Naive thymus-derived CD4-positive, alpha-beta T cell (primary cell): ENCODE measurements around the gene SORCS2. TPM values are rescaled to one million over a fixed set of nuclear protein-coding genes. Genes with fewer than 3 reads are reported as not detected.
A peak's percentile ranks its signal among the peaks of the same experiment; 100 is the strongest.

Experiments
- ATAC-seq: fragments of 150-1000 bp; cut with Tn5 transposase; 2 replicates; pipeline ENCODE4 v1.10.0; 2021; ENCODE audit warnings: mild to moderate bottlenecking, moderate library complexity
- CTCF ChIA-PET: fragments of 350-600 bp; sonication (Branson Sonifier 250); formaldehyde crosslinking; loops from one replicate; lab custom pipeline; 2021; ENCODE audit warnings: antibody characterized with exemption; lab: Charles Lee
- POLR2A ChIA-PET: fragments of 350-600 bp; sonication (Branson Sonifier 250); formaldehyde crosslinking; loops from one replicate; lab custom pipeline; 2021; ENCODE audit warnings: antibody characterized with exemption, inconsistent platforms; lab: Charles Lee
- DNase-seq, 9 donors: peaks; one replicate each; pipeline versions ENCODE4 v3.0.0 to v3.0.0-alpha.2; 2020 to 2022; ENCODE audit warnings: mixed read lengths in 1 of 9
- H3K27ac ChIP-seq: one replicate; pipeline ENCODE4 v1.7.0; 2013; ENCODE audit warnings: mild to moderate bottlenecking, low read depth, low read length, moderate library complexity
- H3K27me3 ChIP-seq, 2 donors: one replicate each; pipeline ENCODE4 v1.7.0; 2013; ENCODE audit warnings: low read length in 2 of 2, mild to moderate bottlenecking in 2 of 2, moderate library complexity in 2 of 2; ENCODE audit not compliant: control insufficient read depth in 2 of 2, insufficient read depth in 2 of 2
- H3K36me3 ChIP-seq, 3 experiments: 1 replicate in 2 of 3; 2 replicates in 1 of 3; pipeline ENCODE4 v1.7.0; 2013; ENCODE audit warnings: low read length in 3 of 3, mild to moderate bottlenecking in 3 of 3, moderate library complexity in 1 of 3; ENCODE audit not compliant: insufficient read depth in 3 of 3, control insufficient read depth in 2 of 3
- H3K4me1 ChIP-seq, 2 donors: one replicate each; pipeline ENCODE4 v1.7.0; 2013; ENCODE audit warnings: low read length in 2 of 2, mild to moderate bottlenecking in 2 of 2, moderate library complexity in 1 of 2; ENCODE audit not compliant: control insufficient read depth in 2 of 2, insufficient read depth in 2 of 2
- H3K4me3 ChIP-seq: 2 replicates; pipeline ENCODE4 v1.7.0; 2013; ENCODE audit warnings: mild to moderate bottlenecking, low read length
- H3K9me3 ChIP-seq, 3 experiments: 1 replicate in 2 of 3; 2 replicates in 1 of 3; pipeline ENCODE4 v1.7.0; 2013; ENCODE audit warnings: low read length in 3 of 3; ENCODE audit not compliant: control insufficient read depth in 2 of 3
- H3K27ac Mint-ChIP-seq, 9 donors: one replicate each; pipeline ENCODE4 v1.8.0; 2020 to 2022; ENCODE audit warnings: mixed read lengths in 9 of 9, mild to moderate bottlenecking in 8 of 9, moderate library complexity in 5 of 9, inconsistent platforms in 2 of 9
- H3K27me3 Mint-ChIP-seq, 5 donors: one replicate each; pipeline ENCODE4 v1.8.0; 2021 to 2022; ENCODE audit warnings: mixed read lengths in 5 of 5, mild to moderate bottlenecking in 1 of 5
- H3K36me3 Mint-ChIP-seq, 5 donors: one replicate each; pipeline ENCODE4 v1.8.0; 2020 to 2022; ENCODE audit warnings: mixed read lengths in 5 of 5, mild to moderate bottlenecking in 3 of 5, inconsistent platforms in 1 of 5
- H3K4me1 Mint-ChIP-seq, 7 donors: one replicate each; pipeline ENCODE4 v1.8.0; 2020 to 2022; ENCODE audit warnings: mixed read lengths in 7 of 7, mild to moderate bottlenecking in 3 of 7, inconsistent platforms in 1 of 7
- H3K4me3 Mint-ChIP-seq, 10 donors: one replicate each; pipeline ENCODE4 v1.8.0; 2020 to 2022; ENCODE audit warnings: mild to moderate bottlenecking in 10 of 10, mixed read lengths in 10 of 10, moderate library complexity in 6 of 10, inconsistent platforms in 2 of 10
- H3K9me3 Mint-ChIP-seq, 11 donors: one replicate each; pipeline ENCODE4 v1.8.0; 2020 to 2022; ENCODE audit warnings: mixed read lengths in 11 of 11, mild to moderate bottlenecking in 4 of 11, inconsistent platforms in 1 of 11, moderate library complexity in 1 of 11
- intact Hi-C, 2 donors: fragments of 100-400 bp; cut with micrococcal nuclease; formaldehyde crosslinking; loops; one replicate each; pipeline ENCODE4 v1.15.1; 2023
- polyA plus RNA-seq, 2 donors: library from polyadenylated mRNA; unstranded; fragments of 300-500 nt; fragmentation: Illumina TruSeq; gene quantifications; one replicate each; pipeline ENCODE4 v1.2.3, GENCODE V29; 2021
- total RNA-seq, 6 experiments: library from RNA in 5 of 6; stranded (reverse) in 5 of 6; gene quantifications; 1 replicate in 5 of 6; 2 replicates in 1 of 6; pipeline ENCODE4 v1.2.3 and lab custom pipeline; 2021 to 2026

SORCS2 gene
- total and polyA plus RNA-seq, 7 experiments from 2014 or later: 0.10 TPM; not detected in 6

DNA sequence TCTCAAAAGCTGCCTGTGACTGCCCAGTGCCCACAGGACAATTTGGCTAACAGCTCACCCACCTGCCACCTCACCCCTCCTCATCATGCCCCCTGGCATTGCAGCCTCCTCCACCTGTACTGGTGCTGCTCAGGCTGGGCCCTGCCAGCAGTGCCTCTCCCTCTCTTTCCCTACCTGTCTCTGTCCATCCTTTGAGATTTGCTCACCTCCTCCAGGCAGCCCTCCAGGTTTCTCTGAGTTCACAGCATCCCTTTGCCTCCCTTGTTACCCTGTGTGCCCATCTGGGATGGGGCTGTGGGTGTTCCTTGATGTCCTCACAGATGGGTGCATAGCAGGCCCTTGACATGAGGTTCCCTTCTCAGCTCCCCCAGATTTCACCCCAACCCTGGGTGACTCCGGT, 522.4 kb downstream of the SORCS2 start:
- CTCF ChIA-PET: interaction anchor here (0.7 kb wide), 1 partner anchor 47 kb away, joined by 3 read pairs; no protein-coding TSS in a partner anchor
- peaks cover 0 to 6% (median 2%) of the 10 kb centered on the region in 11 donors for H3K9me3 Mint-ChIP-seq

DNA sequence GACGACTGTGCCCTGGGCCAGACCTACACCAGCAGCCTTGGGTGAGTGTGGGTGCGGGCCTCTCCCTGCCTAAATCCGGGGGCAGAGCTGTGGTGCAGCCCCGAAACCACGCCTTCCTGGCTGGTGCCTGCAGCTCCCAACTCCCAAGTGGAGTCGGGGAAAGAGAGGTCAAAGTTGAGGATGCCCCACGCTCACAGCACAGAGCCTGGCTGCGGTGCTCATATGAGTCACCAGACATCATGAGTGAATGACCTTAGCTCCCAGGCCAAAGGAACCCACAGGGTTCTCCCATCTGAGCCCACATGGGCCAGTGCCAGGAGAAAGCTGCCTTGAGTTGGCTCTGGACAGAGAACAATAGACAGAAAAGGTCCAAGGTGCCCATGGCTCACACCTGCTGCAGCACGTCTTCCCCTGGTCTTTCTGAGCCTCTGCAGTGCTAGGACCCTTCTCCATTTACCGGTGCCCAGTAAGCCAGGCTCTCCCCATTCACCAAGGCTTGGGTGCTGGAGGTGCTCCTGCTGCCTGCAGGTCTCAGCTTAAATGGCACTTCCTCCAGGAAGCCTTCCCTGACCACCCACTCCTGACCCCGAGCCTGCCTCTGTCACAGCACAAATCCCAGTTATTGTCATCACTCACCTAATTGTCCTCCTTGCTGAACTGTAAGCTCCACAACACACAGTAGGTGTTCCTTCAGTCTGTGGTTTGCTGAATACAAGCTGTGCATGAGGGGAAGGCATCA, 523.1 kb downstream of the SORCS2 start:
- no peak overlapping the region for H3K4me3 Mint-ChIP-seq
- H3K36me3 Mint-ChIP-seq: peaks cover 0 to 3% (median 0%) of the 10 kb centered on the region in 5 donors
- peaks cover 0 to 2% of the 10 kb centered on the region in 2 donors for H3K27me3 ChIP-seq
- CTCF ChIA-PET: no interaction called here
- H3K9me3 Mint-ChIP-seq: peaks cover 0 to 6% (median 2%) of the 10 kb centered on the region in 11 donors
- peaks cover 0 to 23% (median 7%) of the 10 kb centered on the region in 5 donors for H3K27me3 Mint-ChIP-seq
- H3K36me3 ChIP-seq: no peaks in the 10 kb centered on the region
- no peak overlapping the region for H3K4me3 ChIP-seq
- intact Hi-C loops: loop anchor here in 1 of 2 donors (5.0 kb wide), 1 partner anchor 42 kb away; no protein-coding TSS in a partner anchor
- H3K9me3 ChIP-seq: peaks cover 0 to 6% (median 0%) of the 10 kb centered on the region in 3 experiments
- POLR2A ChIA-PET: no interaction called here
- H3K4me1 Mint-ChIP-seq: peaks cover 0 to 7% (median 5%) of the 10 kb centered on the region in 7 donors
- no peaks in the 10 kb centered on the region for H3K4me1 ChIP-seq
- no peak overlapping the region for H3K27ac Mint-ChIP-seq
- DNase-seq: no peak
- no peak overlapping the region for H3K27ac ChIP-seq
- ATAC-seq: no peak

More for the DNA sequence above, 522.4 kb downstream of the SORCS2 start:
- Histone ChIP-seq H3K36me3 (no peaks in the 10 kb centered on the region), H3K4me3 (no peak overlapping the region), H3K9me3 (peaks cover 0 to 6% (median 0%) of the 10 kb centered on the region in 3 experiments), H3K27me3 (no peaks in the 10 kb centered on the region), H3K4me1 (no peaks in the 10 kb centered on the region), H3K27ac (no peak overlapping the region)
- DNase-seq: no peak
- H3K36me3 Mint-ChIP-seq: peaks cover 0 to 3% (median 0%) of the 10 kb centered on the region in 5 donors
- peaks cover 0 to 4% (median 2%) of the 10 kb centered on the region in 7 donors for H3K4me1 Mint-ChIP-seq
- ATAC-seq: no peak
- intact Hi-C loops: loop anchor here in 1 of 2 donors (5.0 kb wide), 1 partner anchor 43 kb away; no protein-coding TSS in a partner anchor
- H3K27ac Mint-ChIP-seq: peak overlapping the region in 2 of 9 donors; percentile 24 to 51
- H3K4me3 Mint-ChIP-seq: no peak overlapping the region
- POLR2A ChIA-PET: no interaction called here
- peaks cover 0 to 16% (median 4%) of the 10 kb centered on the region in 5 donors for H3K27me3 Mint-ChIP-seq

DNA sequence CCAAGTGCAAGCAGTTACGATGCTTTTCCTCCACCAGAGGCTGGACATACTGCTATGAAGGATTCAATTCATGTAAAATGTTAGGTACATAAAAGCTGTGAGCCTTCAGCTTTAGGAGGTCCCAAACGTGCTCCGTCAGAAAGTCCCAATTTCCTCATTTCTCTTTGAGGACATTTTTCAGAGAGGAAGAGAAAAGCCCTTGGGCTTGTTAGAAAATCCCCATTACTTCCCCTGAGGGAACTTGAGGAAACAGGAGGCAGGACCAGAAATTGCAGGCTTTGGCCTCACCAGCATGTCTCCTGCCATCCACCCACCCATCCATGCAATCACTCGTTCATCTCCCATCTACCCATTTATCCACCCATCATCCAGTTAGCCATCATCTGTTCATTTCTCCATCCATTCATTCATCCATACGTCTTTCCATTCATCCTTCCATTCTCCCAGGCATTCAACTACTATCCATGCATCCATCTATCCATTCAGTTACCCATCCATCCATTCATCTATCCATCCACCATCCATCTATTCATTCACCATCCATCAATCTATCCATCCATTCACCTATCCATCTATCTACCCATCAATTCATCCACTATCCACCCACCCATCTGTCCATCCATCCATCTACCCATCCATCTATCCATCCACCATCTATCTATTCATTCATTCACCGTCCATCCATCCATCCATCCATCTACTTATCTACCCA, 523.8 kb downstream of the SORCS2 start:
- peak overlapping the region in 1 of 9 donors; percentile 13 for H3K27ac Mint-ChIP-seq
- intact Hi-C loops: loop anchor here in 1 of 2 donors (5.0 kb wide), 1 partner anchor 41 kb away; no protein-coding TSS in a partner anchor
- H3K4me3 Mint-ChIP-seq: no peak overlapping the region

DNA sequence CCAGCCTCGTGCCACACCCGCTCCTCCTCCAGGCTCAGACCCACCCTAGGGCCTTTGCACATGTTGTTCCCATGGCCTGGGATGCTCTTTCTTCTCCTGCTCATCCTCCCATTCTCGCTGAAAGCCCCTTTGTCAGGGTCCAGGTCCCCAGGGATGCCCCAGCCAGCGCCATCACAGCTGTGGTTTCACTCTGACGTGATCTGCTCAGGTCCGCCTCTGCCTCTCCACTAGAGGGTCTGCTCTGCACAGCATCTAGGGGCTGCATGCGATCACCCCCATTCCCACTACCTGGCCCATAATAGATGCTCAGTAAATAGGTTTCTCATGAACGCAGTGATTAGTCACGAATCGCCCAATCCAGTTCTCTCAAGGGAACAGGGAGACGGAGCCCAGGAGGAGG, 524.8 kb downstream of the SORCS2 start:
- Histone ChIP-seq H3K4me1 (no peaks in the 10 kb centered on the region), H3K27me3 (peaks cover 0 to 3% of the 10 kb centered on the region in 2 donors), H3K36me3 (no peaks in the 10 kb centered on the region), H3K9me3 (peaks cover 0 to 6% (median 0%) of the 10 kb centered on the region in 3 experiments), H3K4me3 (no peak overlapping the region), H3K27ac (no peak overlapping the region)
- CTCF ChIA-PET: no interaction called here
- intact Hi-C loops: loop anchor here in 1 of 2 donors (5.0 kb wide), 1 partner anchor 40 kb away; no protein-coding TSS in a partner anchor
- DNase-seq (no peak), ATAC-seq (no peak)
- H3K4me1 Mint-ChIP-seq: peaks cover 0 to 7% (median 5%) of the 10 kb centered on the region in 7 donors
- peaks cover 0 to 6% (median 2%) of the 10 kb centered on the region in 11 donors for H3K9me3 Mint-ChIP-seq
- peak overlapping the region in 1 of 9 donors; percentile 62 for H3K27ac Mint-ChIP-seq
- H3K4me3 Mint-ChIP-seq: no peak overlapping the region
- H3K36me3 Mint-ChIP-seq: peaks cover 0 to 3% (median 0%) of the 10 kb centered on the region in 5 donors
- POLR2A ChIA-PET: no interaction called here
- H3K27me3 Mint-ChIP-seq: peaks cover 0 to 28% (median 7%) of the 10 kb centered on the region in 5 donors

More for the DNA sequence above, 523.8 kb downstream of the SORCS2 start:
- DNase-seq (no peak), ATAC-seq (no peak)
- Mint-ChIP-seq H3K9me3 (peaks cover 0 to 6% (median 2%) of the 10 kb centered on the region in 11 donors), H3K27me3 (peaks cover 0 to 24% (median 7%) of the 10 kb centered on the region in 5 donors), H3K4me1 (peaks cover 0 to 7% (median 5%) of the 10 kb centered on the region in 7 donors), H3K36me3 (peaks cover 0 to 3% (median 0%) of the 10 kb centered on the region in 5 donors)
- H3K36me3 ChIP-seq: no peaks in the 10 kb centered on the region
- H3K9me3 ChIP-seq: peaks cover 0 to 6% (median 0%) of the 10 kb centered on the region in 3 experiments
- no peak overlapping the region for H3K27ac ChIP-seq
- H3K27me3 ChIP-seq: peaks cover 0 to 3% of the 10 kb centered on the region in 2 donors
- ChIA-PET CTCF (no interaction called here), POLR2A (no interaction called here)
- no peaks in the 10 kb centered on the region for H3K4me1 ChIP-seq
- H3K4me3 ChIP-seq: no peak overlapping the region

GRCh38 chr4:7717946-7718490, 525.7 kb downstream of the SORCS2 start:
- Histone ChIP-seq H3K4me3 (no peak overlapping the region), H3K27ac (no peak overlapping the region), H3K36me3 (no peaks in the 10 kb centered on the region), H3K4me1 (no peaks in the 10 kb centered on the region), H3K9me3 (peaks cover 0 to 6% (median 0%) of the 10 kb centered on the region in 3 experiments), H3K27me3 (peaks cover 0 to 3% of the 10 kb centered on the region in 2 donors)
- ChIA-PET CTCF (no interaction called here), POLR2A (no interaction called here)
- intact Hi-C loops: loop anchor here (2.0 to 5.0 kb wide), 2 partner anchors 39 to 527 kb away; no protein-coding TSS in a partner anchor
- ATAC-seq: no peak
- Mint-ChIP-seq H3K9me3 (peaks cover 0 to 6% (median 2%) of the 10 kb centered on the region in 11 donors), H3K27me3 (peaks cover 0 to 33% (median 7%) of the 10 kb centered on the region in 5 donors), H3K36me3 (peaks cover 0 to 3% (median 0%) of the 10 kb centered on the region in 5 donors), H3K27ac (peak overlapping the region in 1 of 9 donors; percentile 84), H3K4me3 (no peak overlapping the region), H3K4me1 (peaks cover 0 to 11% (median 5%) of the 10 kb centered on the region in 7 donors)
- DNase-seq: no peak
